Measurements from ENCODE around the gene FNDC7.
"Not testable (repeated sequence)": the region's sequence is repeated elsewhere in the genome, so short reads cannot be mapped to it uniquely, and the experiment has no call there.

FNDC7 gene

DNA sequence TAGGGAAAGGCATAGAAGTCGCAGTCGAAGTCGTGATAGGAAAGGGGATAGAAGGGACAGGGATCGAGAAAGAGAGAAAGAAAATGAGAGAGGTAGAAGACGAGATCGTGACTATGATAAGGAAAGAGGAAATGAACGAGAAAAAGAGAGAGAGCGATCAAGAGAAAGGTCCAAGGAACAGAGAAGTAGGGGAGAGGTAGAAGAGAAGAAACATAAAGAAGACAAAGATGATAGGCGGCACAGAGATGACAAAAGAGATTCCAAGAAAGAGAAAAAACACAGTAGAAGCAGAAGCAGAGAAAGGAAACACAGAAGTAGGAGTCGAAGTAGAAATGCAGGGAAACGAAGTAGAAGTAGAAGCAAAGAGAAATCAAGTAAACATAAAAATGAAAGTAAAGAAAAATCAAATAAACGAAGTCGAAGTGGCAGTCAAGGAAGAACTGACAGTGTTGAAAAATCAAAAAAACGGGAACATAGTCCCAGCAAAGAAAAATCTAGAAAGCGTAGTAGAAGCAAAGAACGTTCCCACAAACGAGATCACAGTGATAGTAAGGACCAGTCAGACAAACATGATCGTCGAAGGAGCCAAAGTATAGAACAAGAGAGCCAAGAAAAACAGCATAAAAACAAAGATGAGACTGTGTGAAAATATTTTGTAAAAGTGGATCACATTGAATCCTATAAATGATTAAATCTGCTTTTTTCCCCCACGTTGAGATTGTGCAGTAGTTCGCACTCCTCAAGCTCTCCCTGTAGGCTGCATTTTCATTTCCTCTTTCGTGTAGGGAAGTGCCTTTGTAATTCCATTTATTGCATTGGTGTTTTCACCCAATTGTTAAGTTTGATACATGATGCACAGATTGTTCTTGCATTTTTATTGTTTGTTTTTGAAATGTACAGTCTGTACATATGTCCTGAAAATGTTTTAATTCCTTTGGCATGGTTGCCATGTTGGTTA is 13.1 kb upstream of the FNDC7 start:
- DNase-seq: no peak

DNA sequence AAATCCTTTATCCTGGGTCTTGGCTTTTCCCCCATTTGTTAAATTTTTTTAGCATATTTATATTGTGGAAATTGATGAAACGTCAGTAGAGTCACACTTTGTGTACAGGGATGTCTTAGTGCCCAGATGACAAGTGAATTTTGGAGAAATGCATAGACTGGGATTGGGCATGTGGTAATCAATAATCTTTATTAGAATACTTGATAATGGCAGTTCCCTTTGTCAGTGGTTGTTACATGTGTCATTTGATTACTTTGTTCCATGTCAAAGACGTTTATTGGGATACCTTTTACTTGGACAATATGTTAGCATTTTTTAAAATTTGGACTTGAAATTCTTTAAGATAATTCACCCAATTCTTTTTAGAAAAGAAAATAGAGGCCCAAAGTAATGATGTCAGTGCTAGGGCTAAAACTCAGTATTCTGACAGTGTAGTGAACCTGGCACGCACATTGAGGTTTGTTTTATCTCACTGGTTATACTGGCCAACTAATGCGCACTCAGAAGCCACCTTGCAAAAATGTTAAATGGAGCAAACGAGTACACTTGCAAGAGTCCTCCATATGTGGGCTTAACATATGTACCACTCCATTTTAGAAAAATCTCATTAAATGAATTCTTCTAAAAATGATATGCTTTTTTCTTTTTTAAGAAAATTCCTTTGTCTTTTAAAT is 11.4 kb upstream of the FNDC7 start:
- no peak for DNase-seq

DNA sequence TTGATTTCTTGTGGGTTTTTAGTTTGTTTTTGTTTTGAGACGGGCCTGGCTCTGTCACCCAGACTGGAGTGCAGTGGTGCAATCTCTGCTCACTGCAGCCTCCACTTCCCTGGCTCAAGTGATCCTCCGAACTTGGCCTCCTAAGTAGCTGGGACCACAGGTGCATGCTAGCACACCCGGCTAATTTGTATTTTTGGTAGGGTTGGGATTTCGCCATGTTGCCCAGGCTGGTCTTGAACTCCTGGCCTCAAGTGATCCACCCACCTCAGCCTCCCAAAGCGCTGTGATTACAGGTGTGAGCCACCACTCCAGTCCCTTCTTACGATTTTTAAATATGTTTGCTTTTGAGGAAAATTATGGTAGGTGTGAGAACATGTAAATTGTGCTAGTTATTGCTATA is 10.6 kb upstream of the FNDC7 start:
- not testable (repeated sequence) for DNase-seq

DNA sequence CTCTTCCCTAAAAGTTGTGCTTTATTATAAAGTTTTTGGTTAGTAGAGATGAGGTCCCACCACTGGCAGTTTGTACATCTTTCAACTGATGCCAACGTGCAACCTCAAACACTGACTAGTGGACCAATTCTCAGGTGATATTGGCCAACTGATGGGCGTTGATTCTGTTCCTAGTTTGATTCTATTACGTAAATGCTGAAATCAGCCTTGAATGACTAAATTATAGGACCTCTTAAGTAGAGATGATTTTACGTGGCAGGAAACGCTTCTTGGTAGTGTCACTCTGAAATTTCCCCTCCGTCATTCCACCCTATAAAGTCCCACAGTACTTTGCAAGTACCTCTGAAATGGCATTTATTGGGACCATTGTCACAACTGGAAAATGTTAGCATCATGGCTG is 8.8 kb upstream of the FNDC7 start:
- no peak for DNase-seq

- no peak for DNase-seq
Observed at GRCh38 chr1:108704496-108704895, 8.2 kb upstream of the FNDC7 start.

GRCh38 chr1:108706643-108707042 is 6.1 kb upstream of the FNDC7 start:
- no peak for DNase-seq

DNA sequence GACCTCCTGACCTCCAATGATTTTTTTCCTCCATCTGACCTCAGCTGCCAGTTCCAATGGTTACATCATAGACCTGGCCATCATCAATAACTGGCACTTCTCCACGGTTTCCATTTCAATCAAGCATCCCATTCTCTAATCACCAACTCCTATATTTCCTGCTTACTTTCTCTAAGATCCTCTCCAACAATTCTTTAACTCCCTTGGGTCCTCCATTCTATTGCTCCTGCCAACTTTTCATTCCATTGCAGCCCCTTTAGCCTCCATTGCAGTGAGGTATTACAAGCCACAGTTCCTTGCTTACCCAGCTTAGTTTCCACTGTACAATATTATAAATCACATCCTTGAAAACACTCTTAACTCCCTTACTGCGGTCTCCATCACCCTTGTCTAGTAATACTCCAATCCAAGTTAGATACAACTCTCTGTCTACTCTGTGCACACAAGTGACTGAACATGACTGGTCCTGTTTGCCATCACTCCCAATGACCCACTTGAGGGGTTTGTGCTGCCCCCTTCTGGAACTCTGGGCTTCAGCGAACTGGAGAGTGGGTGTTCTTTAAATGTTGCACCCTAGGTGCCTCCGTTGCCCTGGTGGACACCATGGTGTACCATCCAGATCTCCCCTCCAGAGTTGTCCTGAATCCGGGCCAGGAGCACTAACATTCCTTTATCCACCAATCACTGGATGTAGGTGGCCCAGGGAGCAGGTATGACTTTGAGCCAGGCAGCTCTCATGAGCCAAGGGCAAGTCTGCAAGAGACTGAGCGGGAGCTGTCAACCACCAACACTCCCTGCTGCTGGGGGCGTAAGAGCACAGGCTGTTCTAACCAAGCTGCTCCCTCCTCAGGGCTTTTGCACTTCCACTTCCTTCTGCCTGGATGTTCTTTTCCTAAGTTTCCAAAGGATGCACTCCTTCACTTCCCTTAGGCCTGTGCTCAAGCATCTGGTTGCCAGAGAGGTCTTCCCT is 3.7 kb upstream of the FNDC7 start:
- DNase-seq: peak in 1 of 2 experiments; percentile 7

DNA sequence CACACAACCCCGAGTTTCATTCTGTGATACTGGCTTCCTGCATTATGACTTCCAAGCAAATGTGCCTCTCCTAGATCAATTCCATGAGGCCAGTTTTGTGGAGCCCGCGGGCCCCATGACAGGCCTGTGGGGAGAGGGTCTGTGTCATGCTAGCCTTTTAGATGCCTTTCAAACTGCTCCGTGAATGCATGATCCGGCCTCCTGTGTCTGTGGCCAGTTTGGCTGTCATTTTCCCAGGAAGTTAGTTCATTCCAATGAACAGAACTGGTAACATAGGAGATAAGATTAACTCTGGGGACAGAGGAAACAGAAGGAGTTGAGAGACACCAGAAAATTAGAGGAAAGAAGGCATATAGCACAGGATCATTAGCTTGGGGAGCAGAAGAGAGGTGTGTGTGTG is 3.2 kb downstream of the FNDC7 start:
- no peak for DNase-seq

GRCh38 chr1:108716437-108717230 is 3.9 kb downstream of the FNDC7 start:
- DNase-seq: no peak

GRCh38 chr1:108717774-108718316 is 5.1 kb downstream of the FNDC7 start:
- peak in 1 of 2 experiments; percentile 4 for DNase-seq

DNA sequence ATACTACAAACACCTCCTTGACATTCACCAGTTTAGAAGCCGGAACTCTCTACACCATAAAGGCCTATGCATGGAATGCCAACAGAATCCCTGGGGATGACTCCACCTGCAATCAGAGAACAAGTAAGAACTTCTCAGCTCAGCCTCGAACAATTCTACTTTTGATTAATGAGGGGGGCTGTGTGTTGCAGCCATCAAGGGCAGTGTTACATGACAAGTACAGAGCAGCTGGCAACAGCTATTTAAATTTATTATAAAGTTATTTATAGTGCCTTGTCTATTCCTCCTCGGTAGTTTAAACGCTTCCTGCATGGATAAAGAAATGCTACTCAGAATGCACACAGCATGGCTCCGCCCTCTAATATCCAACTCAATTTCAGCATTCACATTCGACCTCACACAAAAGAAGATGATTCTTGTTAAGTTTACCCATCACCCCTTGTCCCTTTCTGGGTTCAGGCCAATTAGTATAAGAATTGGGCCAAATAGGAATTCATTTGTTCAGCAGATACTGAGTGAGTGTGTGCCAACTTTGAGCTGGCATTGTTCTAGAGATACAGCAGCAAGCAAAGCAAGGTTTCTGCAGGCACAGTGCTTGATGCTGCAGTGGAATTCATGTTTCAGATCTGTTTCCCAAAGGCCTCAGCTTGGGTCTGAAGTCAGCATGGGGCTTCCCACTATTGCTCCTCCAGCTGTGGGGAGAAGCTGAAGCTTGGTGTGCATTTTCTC is 6.4 kb downstream of the FNDC7 start:
- no peak for DNase-seq

- DNase-seq: no peak
Observed at GRCh38 chr1:108719656-108720435, 7.1 kb downstream of the FNDC7 start.

- no peak for DNase-seq
Observed at GRCh38 chr1:108722292-108722691, 9.6 kb downstream of the FNDC7 start.

DNA sequence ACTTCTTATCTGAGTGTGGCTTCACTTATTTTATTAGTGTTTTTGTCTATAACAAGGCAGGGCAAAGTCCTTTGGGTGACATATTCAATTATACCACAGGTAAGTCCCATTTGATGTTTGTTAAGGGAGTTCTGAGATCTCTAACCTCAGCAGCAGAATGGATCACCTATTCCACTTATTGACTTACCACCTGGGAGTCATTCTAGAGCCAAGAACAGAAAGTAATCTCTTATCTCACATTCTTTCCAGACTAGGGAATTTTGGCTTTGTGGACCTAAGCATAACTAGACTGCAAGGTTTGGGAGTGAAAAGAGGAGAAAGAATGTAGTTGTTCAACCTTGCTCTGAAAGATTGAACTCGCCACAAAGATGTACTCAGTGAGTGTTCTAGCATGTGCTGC is 13.2 kb downstream of the FNDC7 start:
- DNase-seq: no peak

- DNase-seq: no peak
Observed at GRCh38 chr1:108728327-108728923, 15.7 kb downstream of the FNDC7 start.

- no peak for DNase-seq
Observed at GRCh38 chr1:108729481-108729880, 16.8 kb downstream of the FNDC7 start.

DNA sequence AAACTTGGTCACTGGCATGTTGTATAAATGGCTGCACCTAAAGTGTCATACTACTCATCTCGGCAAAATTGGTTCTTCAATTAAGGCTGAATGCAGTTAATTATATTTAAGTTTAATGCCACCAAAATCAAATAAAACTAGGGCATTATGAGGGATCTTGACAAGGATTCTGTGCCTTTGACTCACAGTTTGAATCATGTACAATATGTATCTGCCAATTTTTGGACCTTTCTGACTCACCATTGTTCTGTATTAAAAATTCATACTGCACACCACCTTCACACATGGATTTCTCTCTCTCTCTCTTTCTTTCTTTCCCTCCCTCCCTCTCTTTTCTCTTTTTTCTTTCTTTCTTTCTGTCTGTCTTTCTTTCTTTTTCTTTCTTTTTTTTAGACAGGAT is 19.7 kb downstream of the FNDC7 start:
- no peak for DNase-seq

DNA sequence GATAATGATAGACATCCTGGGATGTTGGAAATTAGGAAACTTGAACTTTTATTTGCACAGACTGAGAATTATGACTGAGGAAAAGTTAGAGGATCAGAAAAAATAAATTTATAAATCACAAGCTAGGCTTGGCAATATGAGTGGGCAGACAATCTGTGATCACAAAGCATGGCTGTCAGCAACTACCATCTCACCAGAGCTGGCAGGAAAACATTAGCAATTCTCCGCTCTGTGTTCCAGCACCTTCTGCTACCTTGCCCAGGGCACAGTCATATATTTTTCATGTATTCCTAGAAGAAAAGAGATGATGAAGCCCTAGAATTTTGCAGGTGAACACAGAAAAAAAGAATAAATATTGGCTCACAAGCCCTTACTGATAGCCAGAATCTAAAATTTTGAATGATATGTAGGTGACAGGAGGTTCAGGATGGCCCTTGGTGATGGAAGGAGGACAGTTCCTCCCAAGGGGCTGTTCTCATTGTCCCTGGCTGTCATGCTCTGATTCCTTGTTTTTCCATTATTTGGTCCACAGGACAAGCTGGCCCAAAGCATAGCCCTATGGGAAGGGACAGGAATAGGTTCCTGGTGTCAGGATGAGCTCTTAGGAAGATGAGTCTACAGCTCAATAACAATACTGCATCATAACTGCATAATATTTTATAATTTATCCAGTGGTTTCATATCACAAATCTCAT is 21.6 kb downstream of the FNDC7 start:
- DNase-seq: no peak

- no peak for DNase-seq
Observed at GRCh38 chr1:108742253-108742652, 29.5 kb downstream of the FNDC7 start.

All from NCI-H524 (cell line).